B cell (primary cell): ENCODE results near the gene MTHFD1.

Experiments used
- CTCF ChIP-seq: fragments of 200-600 bp; IDR thresholded peaks from one replicate; pipeline ENCODE4 v1.8.0; 2022; ENCODE audit warnings: antibody characterized with exemption, mild to moderate bottlenecking
- EZH2 ChIP-seq: IDR thresholded peaks from 2 replicates; pipeline ENCODE4 v1.6.1; 2012; ENCODE audit warnings: borderline replicate concordance, low read depth, mild to moderate bottlenecking, moderate library complexity, low read length; ENCODE audit not compliant: insufficient read depth, poor library complexity, severe bottlenecking

- TF ChIP-seq CTCF, result no peak
- no peak for TF ChIP-seq EZH2
These were observed 33.0 kb downstream of the MTHFD1 start for GRCh38 chr14:64421166-64421565.
